ENCODE data around the gene IFT80. TPM values are rescaled to one million over a fixed set of nuclear protein-coding genes. Genes with fewer than 3 reads are reported as not detected.
A peak's percentile ranks its signal among the peaks of the same experiment; 100 is the strongest.

IFT80 gene
- total RNA-seq, 2 experiments from 2014 or later = 22.8 to 25.9 TPM

DNA sequence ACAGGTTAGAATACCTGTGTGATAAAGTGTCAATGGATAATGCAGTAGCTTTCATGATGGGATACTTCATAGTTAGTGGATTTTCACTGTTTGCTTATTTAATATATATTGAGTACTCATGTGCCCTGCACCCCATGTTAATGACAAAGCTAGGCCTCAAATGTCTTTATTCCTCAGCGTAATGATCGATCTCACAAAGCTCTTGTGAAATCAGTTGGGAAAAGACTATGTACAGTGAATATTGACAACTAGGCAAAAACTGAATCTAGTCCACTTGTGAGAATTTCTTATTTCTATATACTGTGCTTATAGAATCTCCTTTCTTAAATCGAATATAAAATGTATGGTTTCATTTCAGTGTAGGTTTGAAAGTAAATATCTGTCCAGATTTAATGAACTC lies 18.3 kb upstream of the IFT80 start:
- H3K9me3 Mint-ChIP-seq = no peaks in the 10 kb centered on the region
- ChIA-PET CTCF (interaction anchor here (0.8 to 5.6 kb wide), 3 partner anchors 16 to 19 kb away, joined by 3 to 27 read pairs (median 6); no protein-coding TSS in a partner anchor), POLR2A (interaction anchor here (1.0 to 11.6 kb wide), 5 partner anchors 11 to 32 kb away, joined by 3 to 182 read pairs (median 10); partner anchors contain the start of gene TRIM59)
- no peak for DNase-seq
- peaks cover 64% of the 10 kb centered on the region for H3K4me1 Mint-ChIP-seq
- peak overlapping the region; percentile 27 for H3K27ac Mint-ChIP-seq
- no peaks in the 10 kb centered on the region for H3K27me3 Mint-ChIP-seq
- H3K4me3 Mint-ChIP-seq = no peak overlapping the region
- peaks cover 83% of the 10 kb centered on the region for H3K36me3 Mint-ChIP-seq (ENCODE audit: low read depth)

DNA sequence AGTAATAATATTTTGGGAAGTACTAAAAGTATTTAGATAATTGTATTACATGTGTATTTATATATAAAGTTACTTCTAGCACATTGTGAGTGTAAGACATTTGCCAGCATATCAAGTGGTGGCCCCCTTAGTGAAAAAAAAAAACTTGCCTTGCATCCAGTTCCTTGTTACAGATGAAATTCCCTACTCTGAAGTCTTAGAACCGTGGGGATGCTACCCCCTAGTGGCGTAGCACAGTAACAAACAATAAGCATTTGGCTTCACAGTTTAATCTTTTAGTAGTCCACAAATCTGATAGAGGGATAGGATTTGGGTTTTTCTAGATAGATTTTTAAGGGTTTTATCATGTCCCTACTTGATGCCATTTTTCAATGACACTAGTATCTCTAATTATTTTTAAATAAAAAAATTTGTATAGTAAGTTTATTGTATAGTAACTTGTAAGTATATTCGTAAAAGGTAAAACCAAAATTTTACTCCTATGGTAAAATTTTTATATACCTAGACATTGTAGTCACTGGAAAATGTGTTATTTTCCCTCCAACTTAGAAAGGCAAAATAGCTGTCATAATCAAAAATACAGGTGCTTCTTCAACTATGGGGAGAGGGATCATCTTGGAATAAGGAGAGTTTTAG lies 14.7 kb upstream of the IFT80 start:
- Mint-ChIP-seq H3K4me1 (peaks cover 63% of the 10 kb centered on the region), H3K9me3 (no peaks in the 10 kb centered on the region), H3K36me3 (ENCODE audit: low read depth) (peaks cover 72% of the 10 kb centered on the region), H3K27me3 (no peaks in the 10 kb centered on the region), H3K27ac (no peak overlapping the region), H3K4me3 (no peak overlapping the region)
- ChIA-PET POLR2A (interaction anchor here (0.8 to 11.6 kb wide), 8 partner anchors 7 to 34 kb away, joined by 3 to 182 read pairs (median 10); partner anchors contain the start of genes SMC4 and TRIM59), CTCF (interaction anchor here (0.7 to 5.6 kb wide), 16 partner anchors 10 to 381 kb away, joined by 3 to 27 read pairs (median 4); partner anchors contain the start of genes IFT80 and SMC4)
- DNase-seq = peak; percentile 60

DNA sequence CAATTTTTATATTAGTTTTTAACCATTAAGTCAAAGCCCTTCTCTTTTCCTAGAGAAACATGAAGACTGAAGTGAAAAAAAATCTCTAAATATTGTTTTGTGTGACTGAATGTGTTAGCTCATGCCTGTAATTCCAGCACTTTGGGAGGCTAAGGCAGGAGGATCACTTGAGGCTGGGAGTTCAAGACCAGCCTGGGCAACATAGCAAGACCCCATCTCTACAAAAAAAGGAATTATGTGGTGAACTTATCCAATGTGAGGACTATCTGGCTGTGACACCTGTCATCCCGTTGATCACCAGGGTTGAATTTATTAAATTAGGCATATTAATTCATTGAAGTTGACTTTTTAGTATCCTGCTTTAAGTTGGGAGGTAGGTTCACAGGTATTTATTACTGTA lies 13.5 kb upstream of the IFT80 start:
- POLR2A ChIA-PET = interaction anchor here (1.1 to 11.7 kb wide), 8 partner anchors 4 to 36 kb away, joined by 3 to 182 read pairs (median 48); partner anchors contain the start of genes SMC4 and TRIM59
- CTCF ChIA-PET = interaction anchor here (1.1 to 5.6 kb wide), 8 partner anchors 10 to 37 kb away, joined by 3 to 27 read pairs (median 8); partner anchors contain the start of gene TRIM59
- H3K36me3 Mint-ChIP-seq (ENCODE audit: low read depth) = peaks cover 74% of the 10 kb centered on the region
- no peak overlapping the region for H3K4me3 Mint-ChIP-seq
- peaks cover 65% of the 10 kb centered on the region for H3K4me1 Mint-ChIP-seq
- H3K27ac Mint-ChIP-seq = no peak overlapping the region
- no peaks in the 10 kb centered on the region for H3K9me3 Mint-ChIP-seq
- no peaks in the 10 kb centered on the region for H3K27me3 Mint-ChIP-seq
- DNase-seq = no peak

DNA sequence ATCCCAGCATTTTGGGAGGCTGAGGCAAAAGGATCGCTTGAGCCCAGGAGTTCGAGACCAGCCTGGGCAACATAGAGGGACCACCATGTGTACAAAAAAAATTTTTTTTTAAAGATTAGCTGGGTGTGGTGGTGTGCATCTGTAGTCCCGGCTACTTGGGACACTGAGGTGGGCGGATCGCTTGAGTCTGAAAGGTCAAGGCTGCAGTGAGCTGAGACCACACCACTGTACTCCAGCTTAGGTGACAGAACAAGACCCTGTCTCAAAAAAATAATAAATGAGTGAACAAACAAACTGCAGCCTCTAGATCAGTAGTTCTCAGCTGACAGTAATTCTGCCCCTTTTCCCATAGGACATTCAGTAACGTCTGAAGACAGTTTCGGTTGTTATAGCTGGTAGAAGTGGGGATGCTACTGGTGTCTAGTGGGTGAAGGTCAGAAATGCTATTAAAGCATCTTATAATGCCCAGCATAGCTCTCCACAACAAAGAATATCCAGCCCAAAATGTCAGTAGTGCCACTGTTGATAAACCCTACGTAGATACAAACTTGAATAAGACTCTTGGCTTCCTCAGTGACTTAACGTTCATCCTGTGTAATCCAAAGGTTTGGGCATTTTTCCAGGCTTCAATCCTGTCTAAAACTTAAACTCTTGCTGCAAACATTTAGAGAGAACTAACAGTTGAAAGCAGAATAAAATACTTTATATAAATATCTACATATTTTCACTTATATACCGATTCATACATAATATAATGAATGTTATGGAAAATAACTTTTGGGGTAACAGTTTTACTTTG lies 11.0 kb upstream of the IFT80 start:
- DNase-seq = no peak
- no peaks in the 10 kb centered on the region for H3K27me3 Mint-ChIP-seq
- H3K4me3 Mint-ChIP-seq = no peak overlapping the region
- ChIA-PET POLR2A (interaction anchor here (0.7 to 11.7 kb wide), 9 partner anchors 6 to 38 kb away, joined by 3 to 182 read pairs (median 8); partner anchors contain the start of genes SMC4 and TRIM59), CTCF (interaction anchor here (0.9 to 4.6 kb wide), 4 partner anchors 9 to 247 kb away, joined by 3 to 13 read pairs (median 4); partner anchors contain the start of gene TRIM59)
- peaks cover 66% of the 10 kb centered on the region for H3K36me3 Mint-ChIP-seq (ENCODE audit: low read depth)
- peaks cover 59% of the 10 kb centered on the region for H3K4me1 Mint-ChIP-seq
- H3K27ac Mint-ChIP-seq = peak overlapping the region; percentile 11
- H3K9me3 Mint-ChIP-seq = no peaks in the 10 kb centered on the region

DNA sequence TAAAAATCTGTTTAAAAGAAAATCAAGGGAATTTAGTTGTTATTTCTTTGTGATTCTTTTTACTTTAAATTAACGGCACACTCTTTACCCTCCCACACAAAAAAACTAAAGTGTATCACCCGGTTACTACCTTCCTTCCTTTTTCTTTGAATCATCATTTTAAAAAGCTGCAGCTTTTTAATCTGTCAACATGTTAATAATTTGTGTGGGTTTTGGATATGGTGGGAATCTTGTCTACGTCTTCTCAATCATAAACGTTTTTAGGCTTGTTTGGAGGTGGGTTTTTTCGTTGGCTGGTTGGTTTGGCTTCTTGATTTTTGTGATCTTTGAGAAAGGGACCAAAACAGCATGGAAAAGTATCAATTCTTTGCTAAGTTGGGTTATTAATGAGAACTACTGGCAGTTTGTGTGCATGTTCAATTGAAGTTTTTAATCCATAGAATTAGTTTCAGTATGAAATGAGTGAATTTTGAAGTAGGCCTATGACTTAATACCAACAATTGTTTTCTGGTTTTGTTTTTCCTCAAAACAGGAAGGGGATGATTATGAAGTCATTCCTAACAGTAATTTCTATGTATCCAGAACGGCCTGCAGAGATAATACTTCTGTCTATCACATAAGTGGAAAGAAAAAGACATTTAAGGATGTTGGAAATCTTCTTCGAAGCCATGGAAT lies 4.9 kb upstream of the IFT80 start:
- DNase-seq = no peak
- Mint-ChIP-seq H3K9me3 (no peaks in the 10 kb centered on the region), H3K36me3 (ENCODE audit: low read depth) (peaks cover 77% of the 10 kb centered on the region), H3K27ac (peak overlapping the region; percentile 83), H3K27me3 (no peaks in the 10 kb centered on the region), H3K4me3 (peak overlapping the region; percentile 94), H3K4me1 (peaks cover 47% of the 10 kb centered on the region)
- ChIA-PET CTCF (interaction anchor here (3.5 kb wide), 1 partner anchor 9 kb away, joined by 20 read pairs; no protein-coding TSS in a partner anchor), POLR2A (interaction anchor here (1.2 to 11.7 kb wide), 5 partner anchors 13 to 43 kb away, joined by 3 to 182 read pairs (median 8); partner anchors contain the start of gene TRIM59)

DNA sequence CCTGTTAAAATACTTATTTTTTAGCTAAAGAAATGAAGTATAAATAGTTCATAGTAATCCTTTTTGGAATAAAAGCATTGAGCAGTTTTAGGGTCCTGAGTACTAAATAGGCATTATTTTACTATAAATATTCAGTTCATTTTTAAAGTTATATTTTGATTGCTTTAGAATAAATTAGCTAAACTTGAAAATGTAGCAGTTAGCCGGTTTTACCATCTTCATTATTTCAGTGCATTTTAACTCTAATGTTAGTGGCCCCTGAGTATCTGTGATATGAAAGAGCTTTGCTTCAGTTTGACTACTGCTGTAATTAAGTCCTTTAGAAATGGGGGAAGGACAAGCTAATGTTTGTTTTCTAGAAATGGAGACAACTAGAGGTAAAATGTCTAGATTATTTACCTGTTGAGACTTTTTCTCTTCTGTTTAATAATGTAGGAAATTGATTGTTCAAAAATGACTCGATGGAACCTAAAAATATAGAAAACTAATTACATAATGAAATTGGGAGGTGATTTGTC lies 4.1 kb upstream of the IFT80 start:
- peaks cover 46% of the 10 kb centered on the region for H3K4me1 Mint-ChIP-seq
- CTCF ChIA-PET = interaction anchor here (3.5 kb wide), 1 partner anchor 10 kb away, joined by 20 read pairs; no protein-coding TSS in a partner anchor
- H3K4me3 Mint-ChIP-seq = peak overlapping the region; percentile 94
- no peak for DNase-seq
- peaks cover 71% of the 10 kb centered on the region for H3K36me3 Mint-ChIP-seq (ENCODE audit: low read depth)
- peak overlapping the region; percentile 83 for H3K27ac Mint-ChIP-seq
- no peaks in the 10 kb centered on the region for H3K27me3 Mint-ChIP-seq
- no peaks in the 10 kb centered on the region for H3K9me3 Mint-ChIP-seq
- POLR2A ChIA-PET = interaction anchor here (1.2 to 11.7 kb wide), 5 partner anchors 13 to 44 kb away, joined by 3 to 182 read pairs (median 8); partner anchors contain the start of gene TRIM59

DNA sequence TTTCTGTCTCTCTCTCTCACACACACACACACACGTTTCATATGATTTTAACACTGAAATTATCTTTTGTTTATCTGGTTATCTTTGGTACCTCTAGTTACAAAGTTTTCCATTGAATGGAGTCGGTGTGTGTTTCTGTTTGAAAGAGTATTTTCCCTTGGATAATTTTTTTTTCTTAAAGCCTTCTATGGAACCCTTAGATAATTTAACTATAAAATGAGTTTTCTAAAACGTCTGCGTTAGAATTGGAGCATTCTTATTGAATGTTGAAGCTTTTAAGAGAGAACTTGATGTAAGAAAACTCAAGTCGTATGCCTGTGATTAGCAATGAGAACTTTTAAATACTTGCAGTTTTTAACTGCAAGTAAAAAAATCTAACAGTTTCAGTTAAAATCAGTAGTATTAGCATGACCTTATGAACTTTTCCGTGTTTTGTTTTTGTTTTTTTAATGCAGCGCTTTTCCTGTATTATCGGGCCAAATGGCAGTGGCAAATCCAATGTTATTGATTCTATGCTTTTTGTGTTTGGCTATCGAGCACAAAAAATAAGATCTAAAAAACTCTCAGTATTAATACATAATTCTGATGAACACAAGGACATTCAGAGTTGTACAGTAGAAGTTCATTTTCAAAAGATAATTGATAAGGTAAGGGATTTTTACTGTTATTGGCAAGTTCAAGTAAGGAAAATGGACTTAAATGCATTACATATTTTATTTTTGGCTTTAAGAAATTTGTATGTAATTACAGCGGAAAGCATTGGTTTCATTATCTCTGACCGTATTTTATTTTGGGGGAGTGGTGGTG lies 3.4 kb upstream of the IFT80 start:
- Mint-ChIP-seq H3K36me3 (ENCODE audit: low read depth) (peaks cover 65% of the 10 kb centered on the region), H3K27me3 (no peaks in the 10 kb centered on the region), H3K4me3 (peak overlapping the region; percentile 94), H3K4me1 (peaks cover 46% of the 10 kb centered on the region), H3K9me3 (no peaks in the 10 kb centered on the region), H3K27ac (peak overlapping the region; percentile 83)
- ChIA-PET POLR2A (interaction anchor here (1.2 to 11.7 kb wide), 8 partner anchors 14 to 375 kb away, joined by 3 to 182 read pairs (median 7); partner anchors contain the start of gene TRIM59), CTCF (interaction anchor here (1.5 to 3.5 kb wide), 2 partner anchors 10 to 15 kb away, joined by 6 to 20 read pairs; no protein-coding TSS in a partner anchor)
- no peak for DNase-seq

DNA sequence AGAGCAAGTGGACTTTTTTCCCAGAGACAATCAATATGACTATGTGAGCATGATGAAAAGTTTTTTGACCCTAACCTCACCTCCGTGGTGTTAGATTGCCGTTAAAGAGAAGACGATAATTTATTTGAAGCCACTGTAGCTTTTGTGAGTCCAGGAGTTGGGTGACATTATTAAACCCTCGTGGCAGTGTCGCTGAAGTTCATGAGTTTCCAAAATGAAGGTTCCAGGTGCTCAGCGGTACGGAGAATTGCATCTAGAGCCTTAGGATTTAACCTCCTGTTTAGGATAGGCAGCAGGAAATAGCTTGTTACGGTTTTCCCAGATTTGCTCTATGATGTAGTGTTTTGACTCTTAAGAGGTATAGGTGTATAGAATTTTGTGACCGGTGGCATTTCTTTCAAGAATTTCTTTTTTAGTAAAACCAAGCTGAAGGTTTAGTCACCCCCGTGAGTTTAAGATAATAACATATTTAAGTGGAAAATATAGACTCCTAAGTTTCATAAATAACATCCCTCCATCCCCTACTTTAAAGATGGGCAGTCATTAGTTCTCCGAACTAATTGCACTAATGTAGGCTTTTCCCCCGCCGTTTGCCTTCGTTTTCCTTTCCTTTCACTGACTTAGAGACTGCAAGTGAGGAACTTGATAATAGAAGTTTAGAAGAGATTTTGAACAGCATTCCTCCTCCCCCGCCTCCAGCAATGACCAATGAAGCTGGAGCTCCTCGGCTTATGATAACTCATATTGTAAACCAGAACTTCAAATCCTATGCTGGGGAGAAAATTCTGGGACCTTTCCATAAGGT lies 2.5 kb upstream of the IFT80 start:
- Mint-ChIP-seq H3K4me1 (peaks cover 48% of the 10 kb centered on the region), H3K9me3 (no peaks in the 10 kb centered on the region), H3K27ac (peak overlapping the region; percentile 87), H3K4me3 (peak overlapping the region; percentile 94), H3K27me3 (no peaks in the 10 kb centered on the region), H3K36me3 (ENCODE audit: low read depth) (peaks cover 61% of the 10 kb centered on the region)
- POLR2A ChIA-PET = interaction anchor here (0.6 to 11.7 kb wide), 8 partner anchors 8 to 374 kb away, joined by 3 to 182 read pairs (median 7); partner anchors contain the start of gene TRIM59
- CTCF ChIA-PET = interaction anchor here (0.7 to 3.5 kb wide), 4 partner anchors 11 to 46 kb away, joined by 3 to 20 read pairs (median 6); no protein-coding TSS in a partner anchor
- peak; percentile 32 for DNase-seq

DNA sequence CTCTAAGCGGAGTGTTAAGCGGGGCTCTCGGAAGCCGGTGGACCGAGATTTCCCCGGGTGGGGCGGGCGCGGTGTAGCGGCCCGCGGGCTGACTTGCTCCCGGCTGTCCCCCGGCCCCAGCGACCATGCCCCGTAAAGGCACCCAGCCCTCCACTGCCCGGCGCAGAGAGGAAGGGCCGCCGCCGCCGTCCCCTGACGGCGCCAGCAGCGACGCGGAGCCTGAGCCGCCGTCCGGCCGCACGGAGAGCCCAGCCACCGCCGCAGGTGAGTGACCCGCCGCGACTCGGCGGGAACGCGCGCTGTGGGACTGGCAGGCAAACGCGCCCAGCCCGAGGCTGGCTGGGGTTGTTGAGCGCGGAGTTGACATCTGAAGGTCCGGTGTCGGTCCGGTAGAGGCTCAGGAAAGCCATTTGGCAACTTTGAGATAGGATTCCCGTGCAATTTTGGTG lies 1.7 kb upstream of the IFT80 start:
- Mint-ChIP-seq H3K4me1 (peaks cover 46% of the 10 kb centered on the region), H3K27me3 (no peaks in the 10 kb centered on the region), H3K9me3 (no peaks in the 10 kb centered on the region), H3K36me3 (ENCODE audit: low read depth) (peaks cover 54% of the 10 kb centered on the region), H3K4me3 (peak overlapping the region; percentile 94), H3K27ac (peak overlapping the region; percentile 89)
- POLR2A ChIA-PET = interaction anchor here (0.9 to 11.7 kb wide), 18 partner anchors 9 to 373 kb away, joined by 3 to 211 read pairs (median 9); partner anchors contain the start of genes KPNA4, PPM1L and TRIM59
- CTCF ChIA-PET = interaction anchor here (1.1 to 3.5 kb wide), 5 partner anchors 7 to 49 kb away, joined by 4 to 20 read pairs (median 9); partner anchors contain the start of gene TRIM59
- peak; percentile 35 for DNase-seq

DNA sequence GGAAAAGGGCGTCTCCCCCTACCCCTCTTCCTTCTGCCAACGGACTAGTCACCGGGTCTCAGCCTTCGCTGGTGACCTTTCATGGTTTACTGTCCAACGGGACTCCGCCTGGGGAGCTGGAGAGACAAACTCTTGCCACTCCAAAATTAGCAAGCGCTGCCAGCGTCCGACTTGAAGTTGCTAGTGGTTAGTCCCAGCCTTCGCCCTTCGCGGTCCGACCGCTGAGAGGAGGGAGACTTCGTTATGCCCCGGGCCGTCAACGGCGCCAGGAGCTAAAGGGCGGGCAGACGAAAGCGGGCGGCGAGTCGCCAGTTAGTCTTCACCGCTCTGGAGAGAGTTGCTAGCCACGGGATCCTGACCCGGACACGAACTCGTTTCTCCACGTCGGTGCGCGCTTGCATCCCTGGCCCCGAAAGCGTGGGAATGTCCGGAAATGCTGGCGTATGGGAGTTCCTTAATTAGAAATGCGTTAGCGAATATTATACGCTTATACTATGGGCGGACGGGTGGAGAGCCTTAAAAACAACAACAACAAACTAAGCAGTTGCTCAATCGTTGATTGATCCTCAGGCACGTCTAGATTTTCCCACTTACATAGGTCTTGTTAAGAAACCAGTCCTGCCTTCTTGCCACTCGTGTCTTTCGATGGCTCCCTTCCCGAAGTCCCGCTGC lies 1.1 kb upstream of the IFT80 start:
- CTCF ChIA-PET = interaction anchor here (0.6 to 1.4 kb wide), 5 partner anchors 8 to 50 kb away, joined by 3 to 11 read pairs (median 4); partner anchors contain the start of gene TRIM59
- peak overlapping the region; percentile 94 for H3K4me3 Mint-ChIP-seq
- POLR2A ChIA-PET = interaction anchor here (0.7 to 4.6 kb wide), 21 partner anchors 12 to 822 kb away, joined by 3 to 211 read pairs (median 4); partner anchors contain the start of genes KPNA4, PPM1L and TRIM59
- peaks cover 52% of the 10 kb centered on the region for H3K36me3 Mint-ChIP-seq (ENCODE audit: low read depth)
- no peaks in the 10 kb centered on the region for H3K27me3 Mint-ChIP-seq
- peak; percentile 53 for DNase-seq
- peak overlapping the region; percentile 89 for H3K27ac Mint-ChIP-seq
- peaks cover 45% of the 10 kb centered on the region for H3K4me1 Mint-ChIP-seq
- H3K9me3 Mint-ChIP-seq = no peaks in the 10 kb centered on the region
